Pancreas (tissue), 10 donors: ENCODE data around the gene EIF4A3. TPM values are rescaled to one million over a fixed set of nuclear protein-coding genes. Genes with fewer than 3 reads are reported as not detected.
"Not testable (repeated sequence)": the region's sequence is repeated elsewhere in the genome, so short reads cannot be mapped to it uniquely, and the experiment has no call there.

ENCODE experiments used
- ATAC-seq, 4 donors: fragments of 200-7000 bp; cut with Tn5 transposase; one replicate each; pipeline versions ENCODE4 v1.8.0 to v1.9.1; 2020; ENCODE audit warnings: mild to moderate bottlenecking in 4 of 4, moderate library complexity in 4 of 4
- DNase-seq, 6 donors: peaks; one replicate each; pipeline ENCODE4 v3.0.0-alpha.2; 2020
- FAIRE-seq: peaks from 2 replicates; lab custom pipeline; 2012; peaks lifted over from hg19 to GRCh38; lab: Jason Lieb, UNC
- H3K27ac ChIP-seq, 4 donors: fragments of 200-600 bp; sonication (generic); 1 replicate in 3 of 4; 2 replicates in 1 of 4; pipeline versions ENCODE4 v1.5.0 to v1.8.0; 2020
- H3K27me3 ChIP-seq, 4 donors: fragments of 200-600 bp; one replicate each; pipeline ENCODE4 v1.8.0; 2021
- H3K36me3 ChIP-seq, 3 donors: fragments of 200-600 bp; sonication (generic) in 1 of 3; one replicate each; pipeline versions ENCODE4 v1.5.0 to v1.8.0; 2020 to 2021
- H3K4me1 ChIP-seq, 3 donors: fragments of 200-600 bp; one replicate each; pipeline ENCODE4 v1.8.0; 2021
- H3K4me3 ChIP-seq, 4 donors: fragments of 200-600 bp; sonication (generic) in 2 of 4; one replicate each; pipeline versions ENCODE4 v1.5.0 to v1.8.0; 2020 to 2021
- H3K9me3 ChIP-seq, 4 donors: fragments of 200-600 bp; one replicate each; pipeline ENCODE4 v1.8.0; 2021
- CTCF ChIP-seq, 4 donors: fragments of 200-600 bp; sonication (generic) in 3 of 4; IDR thresholded peaks; one replicate each; pipeline versions ENCODE4 v1.5.0 to v1.8.0; 2021; ENCODE audit warnings: antibody characterized with exemption in 4 of 4
- WGBS, 2 donors: extraction: QIAGEN DNeasy Blood & Tissue Kit; methylation state at CpG; one replicate each; pipeline ENCODE4 v1.1.7; 2013; 5-methylcytosine and 5-hydroxymethylcytosine counted together
- intact Hi-C, 3 donors: fragments of 100-400 bp; cut with DNase I; formaldehyde crosslinking; loops; one replicate each; pipeline versions ENCODE4 v1.11.1 to v1.14.2; 2022
- polyA plus RNA-seq, 2 donors: library from polyadenylated mRNA; stranded (reverse); fragments of 200-250 nt; gene quantifications; one replicate each; pipeline ENCODE4 v1.2.3, GENCODE V29; 2013
- total RNA-seq, 6 donors: library from RNA; stranded (reverse); fragmentation: NEBNext Ultra II Directional in 4 of 6; extraction: Animal tissue kit (Norgen Biotek cat#: 25700) in 4 of 6; gene quantifications; one replicate each; pipeline versions ENCODE4 v1.2.1 to v1.2.4, GENCODE V29; 2021 to 2023
- donor health status: healthy with polysubstance abuse.
- donor health status: DM: no; HTN: no; CAD: no; lungs with moderate emphysema.
- donor health status: DM: no; HTN: no; CAD: no.
- donor health status: control.
- donor health status: control.
- donor health status: Bipolar disorder and iron deficiency.
- donor health status: DM: yes; HTN: yes; CAD: no.
- donor health status: DM: no; HTN: no; CAD: no.
- donor health status: DM: no; HTN: no; CAD: no.
- donor health status: DM: yes; HTN: yes; CAD: no.

The EIF4A3 gene
- total and polyA plus RNA-seq, 8 donors: 16.2 to 37.2 (median 30.2) TPM

- TF ChIP-seq CTCF (IDR thresholded peaks at IDR 0.05): no peak
- DNase-seq (peak in 2 of 6 donors; percentile 17 to 51), FAIRE-seq (no peak), ATAC-seq (no peak)
- 72 to 79% methylated on average over 16 of the region's 16 CpGs for WGBS, 2 donors
- intact Hi-C loops: loop anchor here in 1 of 3 donors (10.0 kb wide), 1 partner anchor 149 kb away; no protein-coding TSS in a partner anchor
- Histone ChIP-seq H3K27ac (no peak overlapping the region), H3K4me3 (no peak overlapping the region), H3K36me3 (no peaks in the 10 kb centered on the region), H3K4me1 (peaks cover 0 to 4% (median 0%) of the 10 kb centered on the region in 3 donors), H3K27me3 (no peaks in the 10 kb centered on the region), H3K9me3 (no peaks in the 10 kb centered on the region)
These were observed 51.0 kb downstream of the EIF4A3 start for GRCh38 chr17:80095844-80096475.

- no peaks in the 10 kb centered on the region for H3K9me3 ChIP-seq
- H3K4me1 ChIP-seq: no peaks in the 10 kb centered on the region
- H3K27me3 ChIP-seq: no peaks in the 10 kb centered on the region
- no peak for TF ChIP-seq CTCF (IDR thresholded peaks at IDR 0.05)
- FAIRE-seq: no peak
- H3K4me3 ChIP-seq: no peak overlapping the region
- H3K27ac ChIP-seq: no peak overlapping the region
- DNase-seq: peak in 2 of 6 donors; percentile 13 to 59
- no peak for ATAC-seq
- 82 to 85% methylated on average over 37 of the region's 37 CpGs for WGBS, 2 donors
- intact Hi-C loops: loop anchor here in 1 of 3 donors (10.0 kb wide), 1 partner anchor 150 kb away; no protein-coding TSS in a partner anchor
- no peaks in the 10 kb centered on the region for H3K36me3 ChIP-seq
These were observed 51.7 kb downstream of the EIF4A3 start for GRCh38 chr17:80095038-80095843.

GRCh38 chr17:80092959-80093358 lies 54.0 kb downstream of the EIF4A3 start:
- Histone ChIP-seq H3K4me3 (no peak overlapping the region), H3K9me3 (no peaks in the 10 kb centered on the region), H3K27me3 (no peaks in the 10 kb centered on the region), H3K27ac (peak overlapping the region in 2 of 4 donors; percentile 6 to 44), H3K4me1 (no peaks in the 10 kb centered on the region), H3K36me3 (no peaks in the 10 kb centered on the region)
- TF ChIP-seq CTCF (IDR thresholded peaks at IDR 0.05): no peak
- peak in 2 of 4 donors; percentile 69 to 79 for ATAC-seq
- DNase-seq: no peak
- WGBS, 2 donors: 71 to 73% methylated on average over 8 of the region's 8 CpGs
- FAIRE-seq: no peak
- intact Hi-C loops: loop anchor here in 1 of 3 donors (10.0 kb wide), 1 partner anchor 152 kb away; no protein-coding TSS in a partner anchor

GRCh38 chr17:80091376-80091775 lies 55.6 kb downstream of the EIF4A3 start:
- intact Hi-C loops: loop anchor here in 1 of 3 donors (10.0 kb wide), 1 partner anchor 153 kb away; no protein-coding TSS in a partner anchor
- no peak for FAIRE-seq
- WGBS, 2 donors: 87 to 88% methylated on average over 4 of the region's 4 CpGs

GRCh38 chr17:80090164-80090563 lies 56.8 kb downstream of the EIF4A3 start:
- not testable (repeated sequence) for H3K27ac ChIP-seq, H3K36me3 ChIP-seq, H3K27me3 ChIP-seq, H3K9me3 ChIP-seq, H3K4me1 ChIP-seq, ATAC-seq, FAIRE-seq, H3K4me3 ChIP-seq, DNase-seq
- WGBS, 2 donors: 90% methylated on average over 33 to 44 of the region's 44 CpGs
- intact Hi-C loops: loop anchor here in 1 of 3 donors (10.0 kb wide), 1 partner anchor 155 kb away; no protein-coding TSS in a partner anchor

More at GRCh38 chr17:80091376-80091775, 55.6 kb downstream of the EIF4A3 start:
- TF ChIP-seq CTCF (IDR thresholded peaks at IDR 0.05): no peak
- H3K9me3 ChIP-seq: no peaks in the 10 kb centered on the region
- H3K4me1 ChIP-seq: no peaks in the 10 kb centered on the region
- no peak for DNase-seq
- H3K4me3 ChIP-seq: no peak overlapping the region
- no peak for ATAC-seq
- no peak overlapping the region for H3K27ac ChIP-seq
- no peaks in the 10 kb centered on the region for H3K36me3 ChIP-seq
- H3K27me3 ChIP-seq: no peaks in the 10 kb centered on the region
